GM12878 (cell line): ENCODE measurements around the gene SLC25A28.

Source experiments
- KDM1A ChIP-seq: fragments of 200-600 bp; sonication (generic); IDR thresholded peaks from 2 replicates; pipeline ENCODE4 v1.6.1; 2016; ENCODE audit warnings: borderline replicate concordance
- NRF1 ChIP-seq: conservative IDR thresholded peaks from 2 replicates; pipeline ENCODE4 v1.6.1; 2011; ENCODE audit warnings: mild to moderate bottlenecking, low read depth, low read length, improper control_type of control experiment
- SUZ12 ChIP-seq: fragments of 200-600 bp; sonication (generic); IDR thresholded peaks from one replicate; pipeline ENCODE4 v1.6.1; 2018; ENCODE audit warnings: antibody characterized with exemption, mild to moderate bottlenecking; ENCODE audit not compliant: unreplicated experiment

DNA sequence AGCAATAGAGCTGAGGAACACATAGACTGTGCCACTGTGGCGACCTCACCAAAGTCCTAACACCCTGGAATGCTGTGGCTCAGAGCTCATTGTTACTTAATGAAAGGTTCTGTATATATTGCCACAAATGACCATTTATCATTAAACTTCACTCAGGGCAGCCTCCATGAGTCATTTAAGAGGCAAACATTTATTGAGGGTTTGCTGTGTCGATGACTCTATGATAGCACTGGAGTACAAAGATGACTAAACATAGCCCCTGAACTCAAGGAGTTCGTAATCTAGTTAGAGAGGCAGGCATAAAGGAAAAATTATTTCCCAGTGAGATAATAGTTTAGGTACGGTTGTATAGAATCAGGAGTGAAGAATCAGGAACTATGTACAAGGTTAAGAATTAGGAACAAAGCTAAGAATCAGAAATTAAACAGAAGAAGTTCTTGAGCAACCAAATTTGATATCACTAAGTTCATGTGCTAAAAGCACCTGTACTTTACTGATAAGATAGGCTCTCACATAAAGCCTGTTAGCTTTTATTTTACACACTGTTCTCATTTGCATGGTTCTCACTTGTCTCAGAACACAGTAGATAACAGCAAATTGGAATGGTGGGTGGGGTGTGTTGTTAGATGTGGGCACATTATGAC is 47.0 kb upstream of the SLC25A28 start:
- TF ChIP-seq KDM1A (no peak), SUZ12 (no peak), NRF1 (no peak)
